ENCODE measurements around the gene STRADA.

The STRADA gene

GRCh38 chr17:63697341-63698286 lies 44.0 kb downstream of the STRADA start:
- Histone ChIP-seq H3K27ac (no peak overlapping the region), H3K4me1 (peaks cover 5 to 39% (median 29%) of the 10 kb centered on the region in 4 donors)

GRCh38 chr17:63696381-63696961 lies 45.1 kb downstream of the STRADA start:
- Histone ChIP-seq H3K36me3 (peaks cover 26 to 40% (median 33%) of the 10 kb centered on the region in 3 donors), H3K4me3 (no peak overlapping the region), H3K27ac (no peak overlapping the region), H3K4me1 (peaks cover 5 to 33% (median 28%) of the 10 kb centered on the region in 4 donors), H3K27me3 (no peaks in the 10 kb centered on the region), H3K9me3 (no peaks in the 10 kb centered on the region)
- TF ChIP-seq CTCF (IDR thresholded peaks at IDR 0.05): peak in 1 of 2 experiments; percentile 19
- DNase-seq: no peak
- intact Hi-C loops (cut with DNase I; ENCODE audit: low total_unique reads): no loop called here

More at GRCh38 chr17:63697341-63698286, 44.0 kb downstream of the STRADA start:
- DNase-seq: no peak
- H3K4me3 ChIP-seq: no peak overlapping the region
- TF ChIP-seq CTCF (IDR thresholded peaks at IDR 0.05): peak; percentile 13 to 16
- H3K27me3 ChIP-seq: no peaks in the 10 kb centered on the region
- peaks cover 15 to 31% (median 22%) of the 10 kb centered on the region in 3 donors for H3K36me3 ChIP-seq
- intact Hi-C loops (cut with DNase I; ENCODE audit: low total_unique reads): no loop called here
- no peaks in the 10 kb centered on the region for H3K9me3 ChIP-seq

GRCh38 chr17:63695889-63696288 lies 45.7 kb downstream of the STRADA start:
- Histone ChIP-seq H3K27ac (no peak overlapping the region), H3K9me3 (no peaks in the 10 kb centered on the region), H3K27me3 (no peaks in the 10 kb centered on the region), H3K4me3 (no peak overlapping the region), H3K4me1 (peaks cover 5 to 28% (median 22%) of the 10 kb centered on the region in 4 donors), H3K36me3 (peaks cover 32 to 46% (median 39%) of the 10 kb centered on the region in 3 donors)
- DNase-seq: no peak
- TF ChIP-seq CTCF (IDR thresholded peaks at IDR 0.05): no peak
- intact Hi-C loops (cut with DNase I; ENCODE audit: low total_unique reads): no loop called here

GRCh38 chr17:63694950-63695773 lies 46.4 kb downstream of the STRADA start:
- no peak for DNase-seq
- Histone ChIP-seq H3K9me3 (no peaks in the 10 kb centered on the region), H3K27ac (no peak overlapping the region), H3K4me3 (no peak overlapping the region), H3K4me1 (peaks cover 5 to 20% (median 15%) of the 10 kb centered on the region in 4 donors), H3K27me3 (no peaks in the 10 kb centered on the region), H3K36me3 (peaks cover 39 to 53% (median 46%) of the 10 kb centered on the region in 3 donors)
- TF ChIP-seq CTCF (IDR thresholded peaks at IDR 0.05): no peak
- intact Hi-C loops (cut with DNase I; ENCODE audit: low total_unique reads): no loop called here

GRCh38 chr17:63694229-63694949 lies 47.2 kb downstream of the STRADA start:
- peaks cover 47 to 61% (median 54%) of the 10 kb centered on the region in 3 donors for H3K36me3 ChIP-seq
- H3K9me3 ChIP-seq: no peaks in the 10 kb centered on the region
- no peak overlapping the region for H3K27ac ChIP-seq
- DNase-seq: no peak
- intact Hi-C loops (cut with DNase I; ENCODE audit: low total_unique reads): no loop called here
- no peaks in the 10 kb centered on the region for H3K27me3 ChIP-seq
- H3K4me3 ChIP-seq: no peak overlapping the region
- peaks cover 5 to 13% (median 9%) of the 10 kb centered on the region in 4 donors for H3K4me1 ChIP-seq
- TF ChIP-seq CTCF (IDR thresholded peaks at IDR 0.05): no peak

Data from tibial artery (tissue), 4 donors.